DMS79 (cell line): ENCODE data around the gene TCFL5.
A peak's percentile ranks its signal among the peaks of the same experiment; 100 is the strongest.

Source experiments
- DNase-seq: peaks from one replicate; lab custom pipeline; 2025; lab: John Stamatoyannopoulos, UW

Gene TCFL5

DNA sequence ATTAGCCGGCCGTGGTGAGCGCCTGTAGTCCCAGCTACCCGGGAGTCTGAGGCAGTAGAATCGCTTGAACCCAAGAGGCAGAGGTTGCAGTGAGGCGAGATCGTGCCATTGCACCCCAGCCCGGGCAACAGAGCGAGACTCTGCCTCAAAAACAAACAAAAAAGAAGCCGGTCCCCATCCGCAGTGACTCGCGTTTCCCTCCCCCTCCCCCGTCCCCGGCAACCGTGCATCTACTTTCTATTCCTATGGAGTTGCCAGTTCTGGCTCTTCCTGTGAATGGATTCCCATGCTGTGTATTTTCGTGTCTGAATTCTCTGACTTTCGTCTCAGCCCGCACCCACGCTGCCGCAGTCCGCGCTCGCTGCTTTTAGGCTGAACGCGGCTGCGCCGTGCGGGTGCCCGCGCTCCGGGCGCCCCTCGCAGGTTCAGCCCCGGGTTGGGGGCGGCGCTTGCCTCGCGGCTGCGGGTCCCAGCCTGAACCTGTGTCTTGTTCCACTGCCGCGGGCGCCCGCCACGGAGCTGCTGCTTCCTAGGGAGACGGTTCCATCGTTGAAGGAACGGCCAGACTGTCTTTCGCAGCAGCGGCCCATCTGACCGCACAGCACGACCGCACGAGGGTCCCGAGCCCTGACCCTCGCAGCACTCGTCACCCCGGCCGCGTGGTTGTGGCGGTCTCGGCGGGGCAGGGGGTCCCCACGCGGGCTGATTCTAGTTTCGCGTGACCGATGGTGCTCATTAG is 66.4 kb downstream of the TCFL5 start:
- peak; percentile 71 for DNase-seq

GRCh38 chr20:62794007-62794724 is 67.5 kb downstream of the TCFL5 start:
- peak; percentile 85 for DNase-seq

GRCh38 chr20:62793757-62794006 is 67.9 kb downstream of the TCFL5 start:
- DNase-seq = no peak

DNA sequence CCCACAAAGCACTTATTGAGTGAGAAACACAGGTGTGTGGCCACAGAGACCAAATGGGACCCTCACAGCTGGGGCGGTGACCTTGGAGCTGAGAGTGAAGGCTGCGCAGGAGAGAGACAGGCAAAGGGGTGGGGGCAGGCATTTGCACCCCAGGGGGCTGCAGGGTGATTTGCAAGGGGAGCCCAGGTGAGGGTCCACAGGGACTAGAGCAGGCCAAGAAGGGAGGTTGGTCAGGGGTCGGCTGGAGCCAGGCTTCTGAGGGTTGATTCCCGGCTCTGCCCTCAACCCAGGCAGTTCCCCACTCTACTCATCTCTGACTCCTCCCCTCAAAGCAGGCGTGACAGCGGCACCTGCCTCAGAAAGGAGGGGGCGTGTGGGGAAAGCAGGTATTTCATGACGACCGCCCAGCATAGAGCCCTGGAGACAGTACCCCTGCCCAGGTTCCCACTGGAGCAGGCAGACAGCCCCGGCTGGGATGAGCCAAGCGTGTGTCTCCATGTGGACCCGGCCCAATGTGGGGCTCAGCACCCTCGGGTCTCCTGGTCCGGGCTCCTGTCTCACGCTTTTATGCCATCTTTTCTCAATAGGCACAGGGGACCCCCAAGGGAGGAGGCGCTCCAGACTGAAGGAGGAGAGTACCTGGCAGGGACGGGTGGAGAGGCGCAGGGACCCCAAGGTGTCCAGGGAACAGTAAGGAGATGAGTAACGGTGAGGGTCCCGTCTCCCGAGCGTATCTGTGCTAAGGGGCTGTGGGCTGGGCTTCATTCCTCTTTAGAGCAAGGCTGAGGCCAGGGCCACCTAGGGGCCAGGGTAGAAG is 68.5 kb downstream of the TCFL5 start:
- no peak for DNase-seq

- no peak for DNase-seq
Observed at GRCh38 chr20:62792182-62792939, 69.3 kb downstream of the TCFL5 start.

DNA sequence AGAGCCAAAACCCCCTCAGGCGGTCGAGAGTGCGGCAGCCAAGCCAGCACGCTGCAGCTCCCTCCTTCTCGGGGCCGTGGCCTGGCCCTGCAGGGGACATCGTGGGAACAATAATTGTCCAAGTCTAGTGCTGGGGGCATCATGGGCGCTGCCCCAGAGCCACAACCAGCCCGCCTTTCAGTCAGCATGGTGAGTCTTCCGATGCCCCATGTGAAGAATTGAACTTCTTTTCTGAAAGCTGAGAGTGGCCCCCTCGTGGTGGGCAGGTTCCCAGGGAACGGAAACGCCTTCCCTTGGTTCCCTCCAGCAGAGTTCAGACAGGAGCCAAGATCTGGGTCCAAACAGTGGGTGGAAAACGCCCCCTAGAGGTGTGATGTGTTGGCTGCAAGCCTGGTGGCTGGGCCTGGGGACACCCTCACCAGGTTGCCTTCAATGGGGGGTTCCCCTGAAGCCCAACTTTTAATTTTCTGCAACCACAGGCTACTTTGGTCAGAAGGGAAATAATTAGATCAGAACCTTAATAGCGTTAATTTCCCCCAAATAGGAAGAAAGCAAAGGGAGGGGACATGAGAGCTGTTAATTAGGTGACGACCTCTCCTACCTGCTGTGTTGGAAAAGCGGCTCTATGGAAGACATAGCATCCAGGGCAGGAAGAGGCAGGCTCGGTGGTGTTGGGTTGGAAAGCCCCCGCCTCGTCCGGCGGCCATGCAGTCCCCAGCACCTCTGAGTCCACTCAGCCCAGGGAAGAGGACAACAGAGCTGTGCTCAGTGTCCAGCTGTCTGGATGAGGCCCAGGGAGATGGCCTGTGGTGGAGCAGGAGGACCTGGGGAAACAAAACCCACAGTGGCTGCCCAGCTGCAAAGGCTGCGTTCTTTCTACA is 70.1 kb downstream of the TCFL5 start:
- peak; percentile 86 for DNase-seq
